Vagina (tissue), 2 donors: ENCODE data around the gene PNMT.

Source experiments
- POLR2A ChIP-seq, 2 donors: fragments of 450-650 bp; IDR thresholded peaks; one replicate each; pipeline ENCODE4 v1.6.1; 2017; ENCODE audit warnings: antibody characterized with exemption in 2 of 2, mild to moderate bottlenecking in 2 of 2, moderate library complexity in 2 of 2
- POLR2AphosphoS5 ChIP-seq, 2 donors: sonication (generic); formaldehyde crosslinking; IDR thresholded peaks; one replicate each; pipeline ENCODE4 v1.9.0; 2017; ENCODE audit warnings: antibody characterized with exemption in 2 of 2, mild to moderate bottlenecking in 2 of 2, low read depth in 1 of 2; ENCODE audit not compliant: insufficient read depth in 1 of 2
- TF ChIP-seq, protein P1 (sequence below), 3 experiments: fragments of 450-650 bp in 2 of 3; fragments of 200-600 bp in 1 of 3; sonication (generic) in 1 of 3; IDR thresholded peaks; one replicate each; pipeline ENCODE4 v1.5.1; 2017 to 2019; ENCODE audit warnings: antibody characterized with exemption in 3 of 3, mild to moderate bottlenecking in 2 of 3, moderate library complexity in 2 of 3

DNA sequence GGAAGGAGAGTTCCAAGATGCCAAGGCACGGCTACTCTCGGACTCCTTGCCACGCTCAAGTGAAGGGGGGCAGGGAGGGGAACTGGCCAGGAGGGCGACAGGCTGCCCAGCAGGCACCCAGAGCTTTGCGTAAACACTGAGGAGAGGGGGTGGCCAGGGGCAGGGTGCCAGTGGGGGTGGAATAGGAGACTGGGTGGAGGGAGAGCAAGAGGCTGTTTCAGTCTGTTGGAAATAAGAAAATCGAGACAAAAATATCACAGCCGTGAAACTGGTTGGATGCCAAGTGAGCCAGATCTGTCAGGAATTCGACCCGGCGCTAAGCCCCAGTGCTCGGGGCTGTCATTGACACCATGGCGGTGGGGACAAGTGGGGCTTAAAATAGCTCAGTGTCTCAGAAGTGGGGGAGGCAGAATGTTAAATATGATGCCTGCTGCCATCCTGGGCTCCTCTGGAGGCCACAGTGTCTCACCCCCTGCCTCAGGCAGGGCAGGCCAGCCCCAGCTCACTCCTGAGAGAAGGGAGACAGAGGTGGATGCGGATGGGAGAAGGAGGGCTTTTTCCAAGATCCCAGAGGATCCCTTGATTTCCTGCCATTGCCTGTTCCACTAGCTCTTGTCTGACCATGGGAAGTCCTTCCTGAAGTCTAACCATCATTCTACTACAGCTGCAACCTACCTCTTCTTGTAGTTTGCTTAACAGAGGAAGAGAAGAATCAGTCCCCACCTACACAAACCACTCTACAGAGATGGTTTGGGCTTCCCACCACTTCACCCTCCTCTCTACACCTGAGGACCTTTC is 9.5 kb downstream of the PNMT start:
- TF ChIP-seq, protein P1, sequence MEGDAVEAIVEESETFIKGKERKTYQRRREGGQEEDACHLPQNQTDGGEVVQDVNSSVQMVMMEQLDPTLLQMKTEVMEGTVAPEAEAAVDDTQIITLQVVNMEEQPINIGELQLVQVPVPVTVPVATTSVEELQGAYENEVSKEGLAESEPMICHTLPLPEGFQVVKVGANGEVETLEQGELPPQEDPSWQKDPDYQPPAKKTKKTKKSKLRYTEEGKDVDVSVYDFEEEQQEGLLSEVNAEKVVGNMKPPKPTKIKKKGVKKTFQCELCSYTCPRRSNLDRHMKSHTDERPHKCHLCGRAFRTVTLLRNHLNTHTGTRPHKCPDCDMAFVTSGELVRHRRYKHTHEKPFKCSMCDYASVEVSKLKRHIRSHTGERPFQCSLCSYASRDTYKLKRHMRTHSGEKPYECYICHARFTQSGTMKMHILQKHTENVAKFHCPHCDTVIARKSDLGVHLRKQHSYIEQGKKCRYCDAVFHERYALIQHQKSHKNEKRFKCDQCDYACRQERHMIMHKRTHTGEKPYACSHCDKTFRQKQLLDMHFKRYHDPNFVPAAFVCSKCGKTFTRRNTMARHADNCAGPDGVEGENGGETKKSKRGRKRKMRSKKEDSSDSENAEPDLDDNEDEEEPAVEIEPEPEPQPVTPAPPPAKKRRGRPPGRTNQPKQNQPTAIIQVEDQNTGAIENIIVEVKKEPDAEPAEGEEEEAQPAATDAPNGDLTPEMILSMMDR (IDR thresholded peaks at IDR 0.05) = no peak
- TF ChIP-seq POLR2AphosphoS5 (IDR thresholded peaks at IDR 0.05; ENCODE audit: insufficient read depth in 1 of 2, low read depth in 1 of 2) (no peak), POLR2A (IDR thresholded peaks at IDR 0.05) (no peak)
